Measurements from ENCODE around the gene CACNA1H.

CACNA1H gene

GRCh38 chr16:1123525-1124230, 29.2 kb upstream of the CACNA1H start:
- DNase-seq = no peak

- DNase-seq = no peak
Observed at GRCh38 chr16:1124291-1124690, 28.6 kb upstream of the CACNA1H start.

GRCh38 chr16:1124795-1125194, 28.1 kb upstream of the CACNA1H start:
- DNase-seq = no peak

- DNase-seq = no peak
Observed at GRCh38 chr16:1125471-1125870, 27.4 kb upstream of the CACNA1H start.

- no peak for DNase-seq
Observed at GRCh38 chr16:1126044-1126443, 26.9 kb upstream of the CACNA1H start.

- DNase-seq = no peak
Observed at GRCh38 chr16:1126586-1126985, 26.3 kb upstream of the CACNA1H start.

- no peak for DNase-seq
Observed at GRCh38 chr16:1127101-1127500, 25.8 kb upstream of the CACNA1H start.

GRCh38 chr16:1127971-1128715, 24.8 kb upstream of the CACNA1H start:
- DNase-seq = no peak

- DNase-seq = no peak
Observed at GRCh38 chr16:1129106-1129960, 23.6 kb upstream of the CACNA1H start.

- no peak for DNase-seq
Observed at GRCh38 chr16:1130382-1130781, 22.5 kb upstream of the CACNA1H start.

GRCh38 chr16:1131378-1131994, 21.4 kb upstream of the CACNA1H start:
- DNase-seq = no peak

GRCh38 chr16:1132431-1132830, 20.5 kb upstream of the CACNA1H start:
- no peak for DNase-seq

GRCh38 chr16:1133271-1133670, 19.6 kb upstream of the CACNA1H start:
- no peak for DNase-seq

GRCh38 chr16:1133810-1134520, 18.9 kb upstream of the CACNA1H start:
- DNase-seq = no peak

GRCh38 chr16:1134776-1135458, 18.0 kb upstream of the CACNA1H start:
- DNase-seq = no peak

GRCh38 chr16:1135459-1135825, 17.5 kb upstream of the CACNA1H start:
- no peak for DNase-seq

GRCh38 chr16:1137604-1138003, 15.3 kb upstream of the CACNA1H start:
- no peak for DNase-seq

- no peak for DNase-seq
Observed at GRCh38 chr16:1140582-1141162, 12.2 kb upstream of the CACNA1H start.

- no peak for DNase-seq
Observed at GRCh38 chr16:1141191-1141590, 11.7 kb upstream of the CACNA1H start.

- no peak for DNase-seq
Observed at GRCh38 chr16:1141716-1142115, 11.2 kb upstream of the CACNA1H start.

- DNase-seq = no peak
Observed at GRCh38 chr16:1142911-1143310, 10.0 kb upstream of the CACNA1H start.

Measured in NK-92 treated with Interleukin-12 subunit alpha and Interleukin-12 subunit beta, amount 100 ng/mL, for 24 hours (cell line).